Endothelial cell of hepatic sinusoid (primary cell): Measurements from ENCODE around the gene ASNSD1.
"Not testable (repeated sequence)": the region's sequence is repeated elsewhere in the genome, so short reads cannot be mapped to it uniquely, and the experiment has no call there.

Experiments
- in situ Hi-C: cut with HindIII; loops from 2 replicates; pipeline ENCODE4 v1.10.0; 2017; ENCODE audit warnings: low sequenced_read_pairs

Gene ASNSD1

DNA sequence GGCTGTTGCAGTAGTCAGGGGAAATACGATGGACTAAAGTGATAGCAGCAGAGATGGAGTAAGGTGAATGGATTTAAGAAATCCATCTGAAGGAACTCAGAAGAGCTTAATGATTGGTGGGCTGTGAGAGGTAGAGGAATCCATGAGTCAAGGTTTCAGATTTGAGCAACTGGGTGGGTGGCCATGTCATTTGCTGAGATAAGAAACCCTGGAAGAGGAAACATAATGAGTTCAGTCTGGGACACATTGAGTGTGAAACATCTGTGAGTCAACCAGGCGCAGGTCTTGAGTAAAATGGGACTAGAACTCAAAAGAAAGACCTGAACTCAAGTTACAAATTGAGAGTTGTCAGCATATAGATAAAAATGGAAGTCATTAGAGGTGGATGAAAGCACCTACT is 19.7 kb upstream of the ASNSD1 start:
- in situ Hi-C loops, result no loop called here

- in situ Hi-C loops, result no loop called here
These were observed 14.7 kb upstream of the ASNSD1 start for GRCh38 chr2:189646521-189646920.

DNA sequence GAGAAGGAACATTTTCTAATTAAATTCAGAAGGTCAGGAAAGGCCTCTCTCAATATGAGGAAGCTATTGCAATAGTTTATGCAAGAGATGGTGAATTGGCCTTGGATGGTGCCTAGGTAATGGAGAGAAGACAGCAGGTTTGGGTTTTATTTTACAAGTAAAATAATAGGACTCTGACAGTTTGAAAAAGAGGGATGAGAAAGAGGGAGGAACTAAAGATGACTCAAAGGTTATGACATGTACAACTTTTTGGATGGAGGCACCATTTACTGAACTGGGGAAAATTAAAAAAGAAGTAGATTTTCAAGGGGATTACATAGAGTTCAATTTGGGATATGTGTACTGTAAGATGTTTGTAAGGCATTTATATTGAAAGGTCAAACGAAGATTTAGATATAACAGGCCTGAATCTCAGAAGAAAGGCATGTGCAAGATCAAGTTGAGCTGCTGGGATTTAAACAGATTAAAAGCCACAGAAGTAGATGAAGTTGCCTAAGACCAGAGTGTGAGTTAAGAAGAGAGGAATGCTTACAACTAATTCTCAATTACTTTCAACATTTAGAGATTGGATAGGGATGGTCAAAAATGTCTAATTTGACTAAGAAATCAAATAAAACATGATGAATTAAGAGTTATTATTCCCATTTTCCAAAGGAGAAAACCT is 12.3 kb upstream of the ASNSD1 start:
- in situ Hi-C loops, result no loop called here

DNA sequence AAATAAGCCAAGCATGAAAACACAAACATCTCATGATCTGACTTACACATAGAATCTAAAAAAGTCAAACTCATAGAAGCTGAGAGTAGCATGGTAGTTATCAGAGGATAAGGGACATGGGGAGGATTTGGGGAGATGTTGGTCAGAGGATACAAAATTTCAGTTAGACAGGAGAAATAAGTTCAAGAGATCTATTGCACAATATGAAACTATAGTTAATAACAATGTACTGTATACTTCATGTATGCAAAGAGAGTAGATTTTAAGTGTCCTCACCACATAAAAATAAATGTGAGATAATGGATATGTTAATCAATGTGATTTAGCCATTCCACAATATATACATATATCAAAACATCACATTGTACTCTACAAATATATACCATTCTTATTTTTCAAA is 10.0 kb upstream of the ASNSD1 start:
- in situ Hi-C loops, result no loop called here

DNA sequence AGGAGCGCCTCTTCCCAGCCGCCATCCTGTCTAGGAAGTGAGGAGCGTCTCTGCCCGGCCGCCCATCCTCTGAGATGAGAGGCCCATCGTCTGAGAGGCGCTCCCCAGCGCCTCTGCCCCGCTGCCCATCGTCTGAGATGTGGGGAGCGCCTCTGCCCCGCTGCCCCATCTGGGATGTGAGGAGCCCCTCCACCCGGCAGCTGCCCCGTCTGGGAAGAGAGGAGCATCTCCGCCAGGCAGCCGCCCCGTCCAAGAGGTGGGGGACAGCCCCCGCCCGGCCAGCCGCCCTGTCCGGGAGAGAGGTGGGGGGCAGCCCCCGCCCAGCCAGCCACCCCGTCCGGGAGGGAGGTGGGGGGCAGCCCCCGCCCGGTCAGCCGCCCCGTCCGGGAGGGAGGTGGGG is 7.8 kb upstream of the ASNSD1 start:
- in situ Hi-C loops, result not testable (repeated sequence)

- in situ Hi-C loops, result no loop called here
These were observed 6.6 kb upstream of the ASNSD1 start for GRCh38 chr2:189654641-189655040.

- in situ Hi-C loops, result no loop called here
These were observed 3.4 kb upstream of the ASNSD1 start for GRCh38 chr2:189657867-189658266.

DNA sequence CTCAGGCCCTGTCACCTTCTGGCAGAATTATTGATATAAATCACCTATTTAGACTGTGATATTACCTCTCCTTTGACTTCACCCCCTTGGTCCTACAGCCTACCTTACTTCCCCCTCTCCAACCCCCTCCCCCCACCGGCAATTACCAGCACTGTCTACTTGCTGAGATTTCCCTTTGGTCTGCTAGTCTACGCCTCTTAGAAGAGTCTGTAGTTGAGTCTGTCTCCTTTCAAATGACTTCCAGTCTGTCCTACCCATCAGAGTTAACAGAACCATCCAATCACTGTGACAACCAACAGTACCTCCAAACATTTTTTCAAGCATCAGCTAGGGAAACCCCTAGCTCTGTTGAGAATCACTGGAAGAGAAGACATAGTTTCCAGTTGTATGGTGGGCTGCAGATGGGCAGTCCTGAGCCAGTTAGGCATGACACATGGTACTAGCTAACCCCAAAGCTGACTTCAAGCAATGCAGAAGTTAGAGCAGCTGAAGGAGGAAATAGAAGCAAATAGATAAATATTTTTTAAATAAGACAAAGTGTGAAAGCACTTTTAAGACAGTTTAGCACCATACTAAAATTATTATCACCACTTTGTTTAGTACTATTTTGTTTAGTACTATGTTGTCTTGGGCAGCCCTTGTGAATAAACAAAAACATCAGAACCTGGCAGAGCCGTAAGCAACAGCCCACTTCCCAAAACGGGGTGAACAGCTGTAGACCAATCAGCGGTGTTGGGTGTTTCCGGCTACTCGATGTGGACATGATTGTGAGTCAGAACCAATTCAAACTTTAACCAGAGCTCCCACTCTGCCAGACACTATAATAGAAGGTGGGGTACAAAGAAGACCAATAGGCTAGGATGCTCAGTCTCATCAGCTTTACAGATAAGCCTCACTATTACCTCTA is 2.7 kb upstream of the ASNSD1 start:
- in situ Hi-C loops, result no loop called here

- in situ Hi-C loops, result no loop called here
These were observed 1.5 kb upstream of the ASNSD1 start for GRCh38 chr2:189659734-189660133.

GRCh38 chr2:189660803-189661147 is 484 bp upstream of the ASNSD1 start:
- in situ Hi-C loops, result no loop called here

DNA sequence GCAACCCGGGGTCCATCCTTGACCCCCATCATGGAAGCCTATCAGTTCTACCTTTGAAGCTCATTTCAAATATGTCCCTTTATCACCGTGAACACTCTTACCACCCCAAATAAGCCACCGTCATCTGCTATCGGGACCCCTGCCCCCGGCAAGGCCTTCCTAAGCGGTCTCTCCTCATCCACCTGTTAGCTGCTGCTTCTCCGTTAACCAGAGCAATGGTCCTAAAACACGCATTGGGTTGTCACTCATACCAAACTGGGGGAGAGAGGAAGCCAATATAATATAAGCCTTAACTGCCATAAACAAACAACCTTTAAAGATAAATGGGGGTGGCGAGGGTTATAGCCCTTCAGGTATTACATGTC is 680 bp downstream of the ASNSD1 start:
- in situ Hi-C loops, result no loop called here

DNA sequence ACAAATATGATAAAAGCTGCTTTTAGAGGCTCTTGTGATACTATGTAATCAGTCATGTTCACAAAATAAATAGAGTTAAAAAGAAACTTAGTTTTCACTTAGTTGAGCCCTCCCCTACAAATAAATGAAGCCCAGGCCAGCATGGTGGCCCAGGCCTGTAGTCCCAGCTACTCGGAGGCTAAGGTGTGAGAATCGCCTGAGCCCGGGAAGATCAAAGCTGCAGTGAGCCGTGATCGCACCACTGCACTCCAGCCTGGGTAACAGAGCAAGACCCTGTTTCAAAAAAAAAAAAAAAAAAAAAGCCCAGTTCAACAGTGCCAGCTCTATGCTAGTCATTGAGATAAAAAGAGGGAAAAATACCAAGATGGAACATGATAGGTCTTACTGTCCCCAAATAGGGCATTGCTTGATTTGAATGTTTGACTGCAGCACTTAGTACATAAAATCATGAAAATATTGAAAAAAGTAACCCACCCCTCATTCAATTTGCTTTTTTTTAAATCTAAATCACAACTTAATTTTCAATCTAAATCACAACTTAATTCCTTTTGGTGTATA is 1.5 kb downstream of the ASNSD1 start:
- in situ Hi-C loops, result no loop called here

- in situ Hi-C loops, result not testable (repeated sequence)
These were observed 2.1 kb downstream of the ASNSD1 start for GRCh38 chr2:189663319-189663718.

- in situ Hi-C loops, result no loop called here
These were observed 8.7 kb downstream of the ASNSD1 start for GRCh38 chr2:189669913-189670312.

GRCh38 chr2:189673661-189674373 is 12.6 kb downstream of the ASNSD1 start:
- in situ Hi-C loops, result no loop called here

- in situ Hi-C loops, result no loop called here
These were observed 13.3 kb downstream of the ASNSD1 start, which contains the start of gene ANKAR for GRCh38 chr2:189674374-189675112. ANKAR (plus strand) TSS chr2:189674670; CDS start chr2:189676491, 1,821 bp downstream.

DNA sequence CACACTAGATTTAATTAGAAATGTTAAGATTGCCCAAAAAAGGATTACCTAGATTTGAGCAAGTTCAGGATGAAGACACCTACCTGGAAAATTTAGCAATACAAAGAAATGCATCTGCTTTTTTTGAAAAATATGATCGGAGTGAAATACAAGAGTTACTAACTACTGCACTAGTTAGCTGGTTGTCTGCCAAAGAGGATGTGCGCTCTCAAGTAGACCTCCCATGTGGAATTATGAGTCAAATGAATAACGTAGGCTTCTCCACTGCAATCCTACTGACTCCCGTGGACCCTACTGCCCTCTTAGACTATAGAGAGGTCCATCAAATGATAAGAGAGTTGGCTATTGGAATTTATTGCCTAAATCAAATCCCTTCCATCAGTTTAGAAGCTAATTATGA is 15.2 kb downstream of the ASNSD1 start:
- in situ Hi-C loops, result no loop called here

- in situ Hi-C loops, result no loop called here
These were observed 18.0 kb downstream of the ASNSD1 start for GRCh38 chr2:189679226-189679625.

DNA sequence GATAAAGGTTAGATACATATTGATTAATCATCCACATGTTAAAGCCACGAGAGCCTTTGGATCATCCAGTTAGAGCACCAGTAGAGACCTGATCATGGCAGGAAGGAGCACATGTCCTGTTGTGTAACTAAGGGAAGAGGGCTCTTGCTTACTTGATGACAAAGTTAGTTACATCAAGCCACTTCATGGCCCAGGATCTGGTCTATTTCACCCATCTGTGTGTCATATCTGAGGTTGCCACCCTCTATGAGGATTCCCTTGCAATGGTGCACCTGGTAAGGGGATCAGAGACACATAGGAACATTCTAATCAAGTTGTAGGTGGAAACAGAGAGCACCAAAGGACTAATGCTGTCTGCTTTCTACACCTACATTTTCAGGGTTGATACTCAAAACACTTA is 19.9 kb downstream of the ASNSD1 start:
- in situ Hi-C loops, result no loop called here

DNA sequence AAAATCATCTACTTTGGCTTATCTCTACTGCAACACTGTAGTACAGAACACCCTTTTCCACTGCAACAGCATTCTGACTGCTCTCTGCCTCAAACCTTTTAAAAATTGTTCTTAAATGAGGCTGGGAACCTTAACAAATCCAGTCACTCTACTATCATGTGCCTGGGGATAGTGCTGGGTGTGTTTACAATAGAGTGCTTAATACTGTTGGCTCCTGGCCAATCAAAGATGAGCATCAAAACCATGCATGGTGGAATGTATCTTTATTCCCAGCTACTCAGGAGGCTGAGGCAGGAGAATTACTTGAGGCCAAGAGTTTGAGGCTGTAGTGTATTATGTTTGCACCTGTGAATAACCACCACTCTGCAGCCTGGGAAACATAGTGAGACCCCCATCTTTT is 20.6 kb downstream of the ASNSD1 start:
- in situ Hi-C loops, result no loop called here

DNA sequence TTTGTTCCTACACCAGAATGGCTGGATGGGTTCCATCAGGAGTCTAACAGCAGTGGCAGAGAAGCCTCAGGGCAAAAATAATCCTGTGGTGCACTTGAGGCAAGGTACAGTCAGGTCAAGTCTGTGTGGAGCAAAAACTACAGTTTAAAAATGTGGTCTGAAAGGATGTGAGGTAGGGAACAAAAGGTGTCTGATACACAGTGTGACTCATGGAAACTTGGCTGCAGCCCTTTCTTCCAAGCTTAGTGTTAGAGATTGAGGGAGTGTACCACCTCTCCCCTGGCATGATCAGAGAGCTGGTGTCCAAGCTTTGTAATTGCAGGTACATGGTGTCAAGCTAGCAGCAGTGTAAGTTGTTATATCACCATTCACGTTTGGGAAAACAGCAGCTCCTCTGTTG is 22.1 kb downstream of the ASNSD1 start:
- in situ Hi-C loops, result no loop called here
